ENCODE data around the gene SAMM50. TPM values are rescaled to one million over a fixed set of nuclear protein-coding genes. Genes with fewer than 3 reads are reported as not detected.

Gene SAMM50
- total RNA-seq, 4 donors from 2014 or later: 67.4 to 104 (median 72.0) TPM

- intact Hi-C loops (cut with DNase I; ENCODE audit: low total_unique reads): no loop called here
- H3K4me3 ChIP-seq: no peak overlapping the region
- ATAC-seq (no peak), DNase-seq (no peak)
- in situ Hi-C loops (cut with MboI; ENCODE audit: low sequenced_read_pairs in 4 of 4): no loop called here
- H3K4me1 ChIP-seq: peaks cover 91 to 95% of the 10 kb centered on the region in 2 donors
- H3K36me3 ChIP-seq: no peaks in the 10 kb centered on the region
- H3K27me3 ChIP-seq: no peaks in the 10 kb centered on the region
- H3K9me3 ChIP-seq: no peaks in the 10 kb centered on the region
- TF ChIP-seq CTCF (IDR thresholded peaks at IDR 0.05 in 4 of 5, conservative IDR thresholded peaks at IDR 0.05 in 1 of 5) (no peak), POLR2A (IDR thresholded peaks at IDR 0.05) (no peak)
- peak overlapping the region; percentile 94 to 98 (median 97) for H3K27ac ChIP-seq
Measured at GRCh38 chr22:44030051-44030701, 74.9 kb downstream of the SAMM50 start.

- ATAC-seq: no peak
- in situ Hi-C loops (cut with MboI; ENCODE audit: low sequenced_read_pairs in 4 of 4): no loop called here
- intact Hi-C loops (cut with DNase I; ENCODE audit: low total_unique reads): no loop called here
- Histone ChIP-seq H3K27me3 (no peaks in the 10 kb centered on the region), H3K9me3 (no peaks in the 10 kb centered on the region), H3K27ac (peak overlapping the region; percentile 94 to 98 (median 97)), H3K36me3 (no peaks in the 10 kb centered on the region), H3K4me1 (peaks cover 86 to 90% of the 10 kb centered on the region in 2 donors), H3K4me3 (no peak overlapping the region)
- DNase-seq: no peak
- TF ChIP-seq POLR2A (IDR thresholded peaks at IDR 0.05): no peak
- TF ChIP-seq CTCF (IDR thresholded peaks at IDR 0.05 in 4 of 5, conservative IDR thresholded peaks at IDR 0.05 in 1 of 5): no peak
Measured at GRCh38 chr22:44030702-44031082, 75.5 kb downstream of the SAMM50 start.

DNA sequence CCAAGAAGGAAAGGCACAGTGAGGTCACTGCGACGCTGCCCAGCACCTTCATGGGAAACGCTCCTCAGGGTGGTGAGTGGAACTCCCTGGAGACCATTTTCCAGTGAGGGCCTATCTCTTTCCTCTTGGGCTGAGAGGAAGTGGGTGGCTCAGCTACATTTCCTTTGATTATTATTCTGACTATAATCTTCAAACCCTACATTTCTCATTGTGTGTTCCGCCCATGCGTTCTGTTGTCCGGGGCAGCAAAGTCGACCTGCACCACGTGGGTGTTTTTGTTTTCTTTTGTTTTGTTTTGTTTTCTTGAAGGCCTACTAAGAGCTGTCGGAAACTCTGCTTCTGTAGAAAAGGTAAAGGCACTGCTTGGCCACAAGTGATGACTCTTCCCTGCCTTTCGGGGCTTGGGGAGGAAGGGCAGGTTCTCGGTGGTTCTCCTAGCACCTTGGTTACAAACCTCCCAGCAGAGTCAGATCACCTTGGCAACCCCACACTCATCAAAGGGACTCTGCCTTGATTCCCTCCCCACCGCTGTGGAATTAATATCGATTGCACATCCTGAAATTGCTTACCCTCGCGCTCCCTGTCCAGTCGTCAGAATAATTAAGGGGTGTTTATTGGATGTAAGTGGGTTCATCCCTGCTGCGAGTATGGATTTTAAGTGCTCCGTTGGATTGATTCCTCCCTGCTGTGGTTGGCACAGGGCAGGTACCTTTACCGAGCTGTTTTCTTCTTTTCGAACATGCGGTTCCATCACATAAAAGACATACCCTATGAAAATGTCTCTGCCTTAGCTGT is 76.1 kb downstream of the SAMM50 start:
- ATAC-seq: no peak
- H3K9me3 ChIP-seq: no peaks in the 10 kb centered on the region
- H3K27me3 ChIP-seq: no peaks in the 10 kb centered on the region
- TF ChIP-seq POLR2A (IDR thresholded peaks at IDR 0.05) (no peak), CTCF (IDR thresholded peaks at IDR 0.05 in 4 of 5, conservative IDR thresholded peaks at IDR 0.05 in 1 of 5) (no peak)
- in situ Hi-C loops (cut with MboI; ENCODE audit: low sequenced_read_pairs in 4 of 4) (no loop called here), intact Hi-C loops (cut with DNase I; ENCODE audit: low total_unique reads) (no loop called here)
- H3K27ac ChIP-seq: peak overlapping the region; percentile 94 to 98 (median 97)
- DNase-seq: no peak
- no peak overlapping the region for H3K4me3 ChIP-seq
- H3K4me1 ChIP-seq: peaks cover 79 to 83% of the 10 kb centered on the region in 2 donors
- no peaks in the 10 kb centered on the region for H3K36me3 ChIP-seq

- ATAC-seq (peak; percentile 63 to 68), DNase-seq (peak; percentile 71 to 75)
- Histone ChIP-seq H3K9me3 (no peaks in the 10 kb centered on the region), H3K4me3 (peak overlapping the region in 2 of 4 donors; percentile 5 to 29), H3K27ac (peak overlapping the region; percentile 94 to 98 (median 97)), H3K4me1 (peaks cover 74 to 86% of the 10 kb centered on the region in 2 donors), H3K27me3 (no peaks in the 10 kb centered on the region), H3K36me3 (no peaks in the 10 kb centered on the region)
- intact Hi-C loops (cut with DNase I; ENCODE audit: low total_unique reads) (loop anchor here (2.0 kb wide), 1 partner anchor 25 kb away; no protein-coding TSS in a partner anchor), in situ Hi-C loops (cut with MboI; ENCODE audit: low sequenced_read_pairs in 4 of 4) (no loop called here)
- TF ChIP-seq POLR2A (IDR thresholded peaks at IDR 0.05) (peak in 1 of 2 donors; percentile 40), CTCF (IDR thresholded peaks at IDR 0.05 in 4 of 5, conservative IDR thresholded peaks at IDR 0.05 in 1 of 5) (no peak)
Measured at GRCh38 chr22:44032126-44032730, 77.0 kb downstream of the SAMM50 start.

Measured in gastrocnemius medialis (tissue), 4 donors.